ENCODE measurements around the gene RBMS3.

RBMS3 gene

GRCh38 chr3:29271475-29271874, 9.4 kb upstream of the RBMS3 start:
- intact Hi-C loops (cut with DNase I), result no loop called here

GRCh38 chr3:29274667-29275066, 6.2 kb upstream of the RBMS3 start:
- no peak for DNase-seq
- intact Hi-C loops (cut with DNase I), result no loop called here

More at GRCh38 chr3:29271475-29271874, 9.4 kb upstream of the RBMS3 start:
- DNase-seq, result no peak

- intact Hi-C loops (cut with DNase I), result no loop called here
- DNase-seq, result no peak
Observed at GRCh38 chr3:29275309-29275708, 5.6 kb upstream of the RBMS3 start.

- intact Hi-C loops (cut with DNase I), result no loop called here
- no peak for DNase-seq
Observed at GRCh38 chr3:29277249-29277648, 3.6 kb upstream of the RBMS3 start.

- no peak for DNase-seq
- intact Hi-C loops (cut with DNase I), result no loop called here
Observed at GRCh38 chr3:29279286-29279685, 1.6 kb upstream of the RBMS3 start.

- DNase-seq, result peak in 29 of 42 donors; percentile 3 to 53 (median 24)
Observed at GRCh38 chr3:29279806-29280205, 1.1 kb upstream of the RBMS3 start.

GRCh38 chr3:29281094-29281343, 148 bp downstream of the RBMS3 start:
- intact Hi-C loops (cut with DNase I), result no loop called here
- DNase-seq, result no peak

More at GRCh38 chr3:29279806-29280205, 1.1 kb upstream of the RBMS3 start:
- intact Hi-C loops (cut with DNase I), result no loop called here

- peak in 2 of 42 donors; percentile 7 to 9 for DNase-seq
- intact Hi-C loops (cut with DNase I), result no loop called here
Observed at GRCh38 chr3:29281344-29282241, 722 bp downstream of the RBMS3 start.

GRCh38 chr3:29282427-29283230, 1.8 kb downstream of the RBMS3 start:
- intact Hi-C loops (cut with DNase I), result no loop called here
- DNase-seq, result no peak

- intact Hi-C loops (cut with DNase I), result no loop called here
- DNase-seq, result no peak
Observed at GRCh38 chr3:29283231-29284119, 2.6 kb downstream of the RBMS3 start.

GRCh38 chr3:29284497-29284896, 3.6 kb downstream of the RBMS3 start:
- DNase-seq, result no peak
- intact Hi-C loops (cut with DNase I), result no loop called here

GRCh38 chr3:29285471-29286071, 4.7 kb downstream of the RBMS3 start:
- DNase-seq, result no peak
- intact Hi-C loops (cut with DNase I), result no loop called here

- intact Hi-C loops (cut with DNase I), result no loop called here
- DNase-seq, result no peak
Observed at GRCh38 chr3:29286478-29287240, 5.8 kb downstream of the RBMS3 start.

- intact Hi-C loops (cut with DNase I), result no loop called here
- no peak for DNase-seq
Observed at GRCh38 chr3:29290596-29290995, 9.7 kb downstream of the RBMS3 start.

- no peak for DNase-seq
- intact Hi-C loops (cut with DNase I), result no loop called here
Observed at GRCh38 chr3:29291260-29291981, 10.6 kb downstream of the RBMS3 start.

GRCh38 chr3:29291982-29292363, 11.1 kb downstream of the RBMS3 start:
- no peak for DNase-seq
- intact Hi-C loops (cut with DNase I), result no loop called here

- DNase-seq, result no peak
- intact Hi-C loops (cut with DNase I), result no loop called here
Observed at GRCh38 chr3:29293421-29293820, 12.6 kb downstream of the RBMS3 start.

GRCh38 chr3:29297998-29298397, 17.1 kb downstream of the RBMS3 start:
- intact Hi-C loops (cut with DNase I), result no loop called here

More at GRCh38 chr3:29297998-29298397, 17.1 kb downstream of the RBMS3 start:
- no peak for DNase-seq
